ENCODE data around the gene PLEKHG3.

PLEKHG3 gene

GRCh38 chr14:64703395-64704142 is 655 bp upstream of the PLEKHG3 start:
- no peaks in the 10 kb centered on the region for H3K4me1 ChIP-seq (ENCODE audit: low read length)
- no peaks in the 10 kb centered on the region for H3K79me2 ChIP-seq (ENCODE audit: low read length)
- no peak overlapping the region for H3K9ac ChIP-seq (ENCODE audit: low read length)
- peaks cover 13% of the 10 kb centered on the region; the same call in 1 of the 2 replicates for H3K27me3 ChIP-seq (replicated peaks; ENCODE audit: insufficient read depth, low read length)
- H3K36me3 ChIP-seq (replicated peaks; ENCODE audit: insufficient read depth, low read length), result no peaks in the 10 kb centered on the region
- no peaks in the 10 kb centered on the region for H3K9me3 ChIP-seq (replicated peaks; ENCODE audit: insufficient read depth, low read length)
- DNase-seq, result no peak
- H3K4me3 ChIP-seq (ENCODE audit: low read length), result no peak overlapping the region
- no peak overlapping the region for H2AFZ ChIP-seq (ENCODE audit: low read length)
- no peaks in the 10 kb centered on the region for H3F3A ChIP-seq (ENCODE audit: insufficient read depth, low read length)
- H3K4me2 ChIP-seq (ENCODE audit: low read depth, low read length), result no peak overlapping the region
- H3K27ac ChIP-seq (ENCODE audit: low read length), result no peak overlapping the region
- H4K20me1 ChIP-seq (ENCODE audit: insufficient read depth, low read length), result no peaks in the 10 kb centered on the region
- TF ChIP-seq EZH2phosphoT487 (IDR thresholded peaks at IDR 0.05; ENCODE audit: low read length), result no peak
- H3K9me2 ChIP-seq (replicated peaks; ENCODE audit: insufficient read depth, low read length), result no peaks in the 10 kb centered on the region

GRCh38 chr14:64704743-64705380 is 638 bp downstream of the PLEKHG3 start:
- Histone ChIP-seq H3K4me3 (ENCODE audit: low read length) (no peak overlapping the region), H3K9me3 (replicated peaks; ENCODE audit: insufficient read depth, low read length) (no peaks in the 10 kb centered on the region), H3K4me2 (ENCODE audit: low read depth, low read length) (peak overlapping the region; percentile 52; the same call in 1 of the 2 replicates), H3K9me2 (replicated peaks; ENCODE audit: insufficient read depth, low read length) (no peaks in the 10 kb centered on the region), H3K36me3 (replicated peaks; ENCODE audit: insufficient read depth, low read length) (no peaks in the 10 kb centered on the region), H3K4me1 (ENCODE audit: low read length) (no peaks in the 10 kb centered on the region), H3K79me2 (ENCODE audit: low read length) (no peaks in the 10 kb centered on the region), H4K20me1 (ENCODE audit: insufficient read depth, low read length) (no peaks in the 10 kb centered on the region), H3K27ac (ENCODE audit: low read length) (no peak overlapping the region), H2AFZ (ENCODE audit: low read length) (no peak overlapping the region), H3K9ac (ENCODE audit: low read length) (no peak overlapping the region), H3K27me3 (replicated peaks; ENCODE audit: insufficient read depth, low read length) (peaks cover 13% of the 10 kb centered on the region; the same call in 1 of the 2 replicates), H3F3A (ENCODE audit: insufficient read depth, low read length) (no peaks in the 10 kb centered on the region)
- no peak for DNase-seq
- TF ChIP-seq CTCF (IDR thresholded peaks at IDR 0.05; ENCODE audit: low read length) (no peak), EZH2phosphoT487 (IDR thresholded peaks at IDR 0.05; ENCODE audit: low read length) (no peak), EZH2 (optimal IDR thresholded peaks at IDR 0.05; ENCODE audit: low read depth, low read length) (no peak)

- Histone ChIP-seq H2AFZ (ENCODE audit: low read length) (no peak overlapping the region), H3K27me3 (replicated peaks; ENCODE audit: insufficient read depth, low read length) (peaks cover 13% of the 10 kb centered on the region; the same call in 1 of the 2 replicates), H3K9me3 (replicated peaks; ENCODE audit: insufficient read depth, low read length) (no peaks in the 10 kb centered on the region), H3F3A (ENCODE audit: insufficient read depth, low read length) (no peaks in the 10 kb centered on the region), H3K27ac (ENCODE audit: low read length) (no peak overlapping the region), H4K20me1 (ENCODE audit: insufficient read depth, low read length) (no peaks in the 10 kb centered on the region), H3K4me1 (ENCODE audit: low read length) (no peaks in the 10 kb centered on the region), H3K9ac (ENCODE audit: low read length) (no peak overlapping the region), H3K4me2 (ENCODE audit: low read depth, low read length) (no peak overlapping the region), H3K4me3 (ENCODE audit: low read length) (no peak overlapping the region), H3K9me2 (replicated peaks; ENCODE audit: insufficient read depth, low read length) (no peaks in the 10 kb centered on the region), H3K36me3 (replicated peaks; ENCODE audit: insufficient read depth, low read length) (no peaks in the 10 kb centered on the region), H3K79me2 (ENCODE audit: low read length) (no peaks in the 10 kb centered on the region)
- DNase-seq, result no peak
- TF ChIP-seq EZH2 (optimal IDR thresholded peaks at IDR 0.05; ENCODE audit: low read depth, low read length), result no peak
- TF ChIP-seq CTCF (IDR thresholded peaks at IDR 0.05; ENCODE audit: low read length), result no peak
- TF ChIP-seq EZH2phosphoT487 (IDR thresholded peaks at IDR 0.05; ENCODE audit: low read length), result no peak
These were observed 1.3 kb downstream of the PLEKHG3 start for GRCh38 chr14:64705381-64706118.

All from MM.1S (cell line).